H1 (cell line): ENCODE results near the gene RPTOR. TPM values are rescaled to one million over a fixed set of nuclear protein-coding genes. Genes with fewer than 3 reads are reported as not detected.

Experiments
- CTCF ChIA-PET: fragments of 300-600 bp; sonication (Branson Sonifier 250); formaldehyde crosslinking; loops from one replicate; lab custom pipeline; 2021; ENCODE audit not compliant: partially characterized antibody; lab: Charles Lee
- POLR2A ChIA-PET: fragments of 300-600 bp; sonication (Branson Sonifier 250); formaldehyde crosslinking; loops from one replicate; lab custom pipeline; 2021; ENCODE audit warnings: inconsistent platforms; ENCODE audit not compliant: partially characterized antibody; lab: Charles Lee
- DNase-seq, 2 experiments: peaks; one replicate each; pipeline versions ENCODE4 v3.0.0 to v3.0.0-alpha.2; 2010 to 2022; ENCODE audit warnings: low spot score in 2 of 2, low read depth in 1 of 2, mixed read lengths in 1 of 2
- FAIRE-seq: peaks from 2 replicates; lab custom pipeline; 2011; peaks lifted over from hg19 to GRCh38; lab: Jason Lieb, UNC
- H2AFZ ChIP-seq: 2 replicates; pipeline ENCODE4 v1.8.1; 2012; ENCODE audit warnings: low read length, inconsistent platforms
- H2AK5ac ChIP-seq: 2 replicates; pipeline ENCODE4 v1.6.1; 2013; ENCODE audit warnings: low read depth, low read length
- H2BK120ac ChIP-seq: replicated peaks from 2 replicates; pipeline ENCODE3; 2013; ENCODE audit warnings: low read depth, low read length, inconsistent platforms
- H2BK12ac ChIP-seq: 2 replicates; pipeline ENCODE4 v1.6.1; 2013; ENCODE audit warnings: low read depth, low read length
- H2BK15ac ChIP-seq: 2 replicates; pipeline ENCODE4 v1.6.1; 2013; ENCODE audit warnings: low read length
- H2BK20ac ChIP-seq: 2 replicates; pipeline ENCODE4 v1.6.1; 2013; ENCODE audit warnings: low read length
- H2BK5ac ChIP-seq: 2 replicates; pipeline ENCODE4 v1.6.1; 2013; ENCODE audit warnings: low read depth, low read length
- H3K14ac ChIP-seq: 2 replicates; pipeline ENCODE4 v1.6.1; 2013; ENCODE audit warnings: inconsistent platforms; ENCODE audit not compliant: insufficient read length
- H3K18ac ChIP-seq: 2 replicates; pipeline ENCODE4 v1.6.1; 2013; ENCODE audit warnings: low read length; ENCODE audit errors: extremely low read depth
- H3K23ac ChIP-seq: 2 replicates; pipeline ENCODE4 v1.6.1; 2013; ENCODE audit warnings: inconsistent platforms; ENCODE audit not compliant: insufficient read length
- H3K23me2 ChIP-seq: 2 replicates; pipeline ENCODE4 v1.6.1; 2013; ENCODE audit warnings: low read depth, low read length
- H3K27ac ChIP-seq: 2 replicates; pipeline ENCODE4 v1.6.1; 2011; ENCODE audit warnings: low read depth, low read length, inconsistent platforms
- H3K27me3 ChIP-seq, 4 experiments: replicated peaks in 1 of 4; 1 replicate in 1 of 4; 2 replicates in 3 of 4; pipeline versions ENCODE4 v1.6.1 to v1.8.1; 2011 to 2013; ENCODE audit warnings: low read length in 3 of 4, mild to moderate bottlenecking in 3 of 4, inconsistent platforms in 2 of 4, mixed read lengths in 2 of 4, moderate library complexity in 1 of 4; ENCODE audit not compliant: control insufficient read depth in 3 of 4, insufficient read depth in 3 of 4; ENCODE audit errors: extremely low read depth in 1 of 4
- H3K36me3 ChIP-seq, 4 experiments: 2 replicates each; pipeline versions ENCODE4 v1.6.1 to v1.8.1; 2011 to 2013; ENCODE audit warnings: mild to moderate bottlenecking in 4 of 4, low read length in 3 of 4, moderate library complexity in 2 of 4, control low read depth in 1 of 4, inconsistent platforms in 1 of 4; ENCODE audit not compliant: insufficient read depth in 4 of 4, control insufficient read depth in 2 of 4
- H3K4ac ChIP-seq: replicated peaks from 2 replicates; pipeline ENCODE3; 2013; ENCODE audit warnings: low read length, low read depth, mixed read lengths, inconsistent platforms; ENCODE audit not compliant: insufficient read length
- H3K4me1 ChIP-seq, 4 experiments: replicated peaks in 1 of 4; 1 replicate in 1 of 4; 2 replicates in 3 of 4; pipeline versions ENCODE4 v1.6.1 to v1.8.1; 2011 to 2013; ENCODE audit warnings: low read length in 3 of 4, inconsistent platforms in 2 of 4, mixed read lengths in 1 of 4; ENCODE audit not compliant: insufficient read depth in 4 of 4, control insufficient read depth in 3 of 4
- H3K4me2 ChIP-seq, 2 experiments: 2 replicates each; pipeline versions ENCODE4 v1.6.1 to v1.8.1; 2011 to 2013; ENCODE audit warnings: low read depth in 2 of 2, low read length in 2 of 2, control low read depth in 1 of 2, inconsistent platforms in 1 of 2, mild to moderate bottlenecking in 1 of 2; ENCODE audit not compliant: insufficient read depth in 1 of 2
- H3K4me3 ChIP-seq, 4 experiments: fragments of 200-600, 300-600 bp in 1 of 4; sonication (generic), shearing (Covaris generic), sonication (Bioruptor Twin) in 1 of 4; 2 replicates each; pipeline versions ENCODE4 v1.5.1 to v1.8.1; 2011 to 2016; ENCODE audit warnings: low read length in 4 of 4, low read depth in 3 of 4, control low read depth in 2 of 4, inconsistent platforms in 2 of 4, mild to moderate bottlenecking in 2 of 4, mixed read lengths in 1 of 4, moderate library complexity in 1 of 4; ENCODE audit not compliant: insufficient read depth in 2 of 4; ENCODE audit errors: extremely low read depth in 1 of 4
- H3K56ac ChIP-seq: replicated peaks from 2 replicates; pipeline ENCODE3; 2013; ENCODE audit warnings: low read depth, mild to moderate bottlenecking, mixed read lengths, low read length, inconsistent platforms; ENCODE audit not compliant: insufficient read length
- H3K79me1 ChIP-seq: 2 replicates; pipeline ENCODE4 v1.6.1; 2013; ENCODE audit warnings: low read depth, low read length, control low read depth
- H3K79me2 ChIP-seq, 2 experiments: 2 replicates each; pipeline versions ENCODE4 v1.6.1 to v1.8.1; 2012 to 2013; ENCODE audit warnings: low read length in 2 of 2, mild to moderate bottlenecking in 2 of 2, inconsistent platforms in 1 of 2; ENCODE audit not compliant: insufficient read depth in 2 of 2, control insufficient read depth in 1 of 2
- H3K9ac ChIP-seq, 4 experiments: replicated peaks in 1 of 4; 1 replicate in 1 of 4; 2 replicates in 3 of 4; pipeline versions ENCODE4 v1.6.1 to v1.8.1; 2011 to 2013; ENCODE audit warnings: low read depth in 3 of 4, low read length in 3 of 4, control low read depth in 2 of 4, mild to moderate bottlenecking in 2 of 4, moderate library complexity in 2 of 4, inconsistent platforms in 1 of 4; ENCODE audit errors: extremely low read depth in 1 of 4
- H3K9me3 ChIP-seq, 2 experiments: 2 replicates each; pipeline versions ENCODE4 v1.6.1 to v1.8.1; 2012 to 2013; ENCODE audit warnings: mild to moderate bottlenecking in 2 of 2, moderate library complexity in 2 of 2, control low read depth in 1 of 2, inconsistent platforms in 1 of 2, low read depth in 1 of 2, low read length in 1 of 2, mixed read lengths in 1 of 2; ENCODE audit not compliant: insufficient read depth in 2 of 2
- H4K20me1 ChIP-seq, 2 experiments: replicated peaks in 1 of 2; 2 replicates each; pipeline versions ENCODE3 to v1.8.1; 2011 to 2013; ENCODE audit warnings: inconsistent platforms in 2 of 2, low read length in 2 of 2, mild to moderate bottlenecking in 1 of 2; ENCODE audit not compliant: insufficient read depth in 2 of 2, control insufficient read depth in 1 of 2
- H4K5ac ChIP-seq: 2 replicates; pipeline ENCODE4 v1.6.1; 2013; ENCODE audit warnings: low read length, low read depth, mixed read lengths, inconsistent platforms; ENCODE audit not compliant: insufficient read length
- H4K8ac ChIP-seq: 2 replicates; pipeline ENCODE4 v1.8.0; 2013; ENCODE audit warnings: mild to moderate bottlenecking, moderate library complexity, low read length, inconsistent platforms; ENCODE audit not compliant: insufficient read depth; ENCODE audit errors: extremely low read depth
- H4K91ac ChIP-seq: replicated peaks from 2 replicates; pipeline ENCODE3; 2013; ENCODE audit warnings: low read length, mixed read lengths, inconsistent platforms; ENCODE audit not compliant: insufficient read length
- ATF3 ChIP-seq: IDR thresholded peaks from 2 replicates; pipeline ENCODE4 v1.6.1; 2011; ENCODE audit warnings: low read depth, mild to moderate bottlenecking, low read length; ENCODE audit not compliant: insufficient read depth
- CTBP2 ChIP-seq: IDR thresholded peaks from 2 replicates; pipeline ENCODE4 v1.7.0; 2011; ENCODE audit warnings: borderline replicate concordance, mild to moderate bottlenecking, moderate library complexity, mixed read lengths, low read length; ENCODE audit not compliant: insufficient read depth, insufficient read length
- CTCF ChIP-seq, 3 experiments: IDR thresholded peaks; 1 replicate in 2 of 3; 2 replicates in 1 of 3; pipeline versions ENCODE4 v1.5.1 to v1.6.1; 2011; ENCODE audit warnings: low read length in 3 of 3, mild to moderate bottlenecking in 3 of 3, inconsistent platforms in 2 of 3, low read depth in 1 of 3, moderate library complexity in 1 of 3; ENCODE audit not compliant: insufficient read depth in 1 of 3; ENCODE audit errors: control extremely low read depth in 1 of 3
- E2F6 ChIP-seq: IDR thresholded peaks from 2 replicates; pipeline ENCODE4 v1.6.1; 2012; ENCODE audit warnings: inconsistent platforms
- KDM4A ChIP-seq: IDR thresholded peaks from one replicate; pipeline ENCODE4 v1.7.1; 2012; ENCODE audit warnings: low read depth, mild to moderate bottlenecking, moderate library complexity, low read length, inconsistent platforms; ENCODE audit not compliant: severe bottlenecking
- RAD21 ChIP-seq, 2 experiments: IDR thresholded peaks in 1 of 2; conservative IDR thresholded peaks in 1 of 2; 2 replicates each; pipeline ENCODE4 v1.6.1; 2011; ENCODE audit warnings: low read depth in 2 of 2, low read length in 2 of 2, improper control_type of control experiment in 1 of 2, inconsistent platforms in 1 of 2, mild to moderate bottlenecking in 1 of 2, moderate library complexity in 1 of 2
- RBBP5 ChIP-seq: IDR thresholded peaks from 2 replicates; pipeline ENCODE4 v1.7.1; 2012; ENCODE audit warnings: low read depth, mild to moderate bottlenecking, inconsistent platforms, low read length, moderate library complexity, borderline replicate concordance
- SIX5 ChIP-seq: IDR thresholded peaks from 2 replicates; pipeline ENCODE4 v1.6.1; 2011; ENCODE audit warnings: mild to moderate bottlenecking, low read depth, low read length
- TAF7 ChIP-seq: optimal IDR thresholded peaks from 2 replicates; pipeline ENCODE3; 2011; ENCODE audit warnings: low read depth, mild to moderate bottlenecking, inconsistent platforms, low read length, moderate library complexity, borderline replicate concordance
- WGBS, 2 experiments: shearing (Covaris generic) in 1 of 2; methylation state at CpG; one replicate each; pipeline versions ENCODE4 v1.1.6 to v1.1.7; 2013 to 2015; ENCODE audit warnings: low lambda C conversion rate in 2 of 2, mixed read lengths in 2 of 2, inconsistent platforms in 1 of 2, low coverage in 1 of 2, missing lambda C conversion rate in 1 of 2; ENCODE audit not compliant: insufficient replicate concordance in 2 of 2, insufficient coverage in 1 of 2, insufficient read length in 1 of 2; ENCODE audit errors: extremely low coverage in 1 of 2, missing lambda C conversion rate in 1 of 2; 5-methylcytosine and 5-hydroxymethylcytosine counted together
- polyA plus RNA-seq, 7 experiments: library from polyadenylated mRNA; depleted of rRNA in 3 of 7; stranded (reverse) in 5 of 7; unstranded in 2 of 7; fragments of >200 nt in 5 of 7; fragments of 200-250 nt in 2 of 7; gene quantifications; 1 replicate in 5 of 7; 2 replicates in 1 of 7; 4 replicates in 1 of 7; pipeline versions ENCODE4 v1.2.1 to v1.2.3, GENCODE V29; 2011 to 2013; ENCODE audit warnings: missing spikeins in 2 of 7, mixed read lengths in 2 of 7
- total RNA-seq: library from RNA; stranded (reverse); fragmentation: NEBNext Ultra II Directional; extraction: Animal tissue kit (Norgen Biotek cat#: 25700); gene quantifications from 2 replicates; pipeline ENCODE4 v1.2.1, GENCODE V29; 2021

The RPTOR gene
- total and polyA plus RNA-seq, 2 of the 8 experiments (the other 6 are each of a cell fraction or from before 2014, with no cell fraction given): 6.9 to 28.7 TPM

- POLR2A ChIA-PET: no interaction called here
- Histone ChIP-seq H4K8ac (no peak overlapping the region), H2BK12ac (no peak overlapping the region), H2BK15ac (no peak overlapping the region), H3K14ac (no peak overlapping the region), H3K4me3 (no peak overlapping the region), H3K23me2 (peaks cover 1% of the 10 kb centered on the region; the same call in 1 of the 2 replicates), H3K36me3 (no peaks in the 10 kb centered on the region; a peak in 1 of 8 replicates), H3K4me2 (no peak overlapping the region), H3K27ac (no peak overlapping the region), H3K18ac (no peak overlapping the region), H3K27me3 (no peaks in the 10 kb centered on the region), H2AK5ac (no peak overlapping the region), H3K79me2 (peaks cover 0 to 41% of the 10 kb centered on the region in 2 experiments), H3K56ac (no peak overlapping the region), H3K4me1 (peaks cover 0 to 4% (median 0%) of the 10 kb centered on the region in 4 experiments; a peak in 2 of 7 replicates), H2AFZ (no peak overlapping the region), H4K5ac (no peak overlapping the region), H2BK5ac (no peak overlapping the region), H3K4ac (no peak overlapping the region), H3K79me1 (peaks cover 24% of the 10 kb centered on the region; the same call in 1 of the 2 replicates), H2BK120ac (no peak overlapping the region), H3K9me3 (no peaks in the 10 kb centered on the region), H4K91ac (no peak overlapping the region), H3K23ac (no peak overlapping the region), H2BK20ac (no peak overlapping the region), H3K9ac (no peak overlapping the region), H4K20me1 (peaks cover 4 to 9% of the 10 kb centered on the region in 2 experiments)
- FAIRE-seq (no peak), DNase-seq (no peak)
- WGBS, 2 experiments: 92% methylated on average over 7 of the region's 7 CpGs; no CpG with 5 or more reads in 1 of the 2 experiments
- CTCF ChIA-PET: interaction anchor here (0.6 to 1.8 kb wide), 5 partner anchors 33 to 295 kb away, joined by 3 to 4 read pairs (median 3); no protein-coding TSS in a partner anchor
- TF ChIP-seq RBBP5: no peak
- TF ChIP-seq CTBP2: no peak
- TF ChIP-seq KDM4A: no peak
- no peak for TF ChIP-seq RAD21 (IDR thresholded peaks at IDR 0.05 in 1 of 2, conservative IDR thresholded peaks at IDR 0.05 in 1 of 2; ENCODE audit: low read depth in 2 of 2, low read length in 2 of 2)
- TF ChIP-seq CTCF (IDR thresholded peaks at IDR 0.05; ENCODE audit: control extremely low read depth in 1 of 3, insufficient read depth in 1 of 3, low read depth in 1 of 3, low read length in 3 of 3): no peak
- TF ChIP-seq ATF3: no peak
- no peak for TF ChIP-seq SIX5
- TF ChIP-seq TAF7: no peak
- TF ChIP-seq E2F6: no peak
Observed at GRCh38 chr17:80604670-80605010, 60.0 kb downstream of the RPTOR start.
